ENCODE results near the gene ZSWIM8.

ZSWIM8 gene

GRCh38 chr10:73847031-73847430 lies 61.6 kb downstream of the ZSWIM8 start:
- DNase-seq: no peak

DNA sequence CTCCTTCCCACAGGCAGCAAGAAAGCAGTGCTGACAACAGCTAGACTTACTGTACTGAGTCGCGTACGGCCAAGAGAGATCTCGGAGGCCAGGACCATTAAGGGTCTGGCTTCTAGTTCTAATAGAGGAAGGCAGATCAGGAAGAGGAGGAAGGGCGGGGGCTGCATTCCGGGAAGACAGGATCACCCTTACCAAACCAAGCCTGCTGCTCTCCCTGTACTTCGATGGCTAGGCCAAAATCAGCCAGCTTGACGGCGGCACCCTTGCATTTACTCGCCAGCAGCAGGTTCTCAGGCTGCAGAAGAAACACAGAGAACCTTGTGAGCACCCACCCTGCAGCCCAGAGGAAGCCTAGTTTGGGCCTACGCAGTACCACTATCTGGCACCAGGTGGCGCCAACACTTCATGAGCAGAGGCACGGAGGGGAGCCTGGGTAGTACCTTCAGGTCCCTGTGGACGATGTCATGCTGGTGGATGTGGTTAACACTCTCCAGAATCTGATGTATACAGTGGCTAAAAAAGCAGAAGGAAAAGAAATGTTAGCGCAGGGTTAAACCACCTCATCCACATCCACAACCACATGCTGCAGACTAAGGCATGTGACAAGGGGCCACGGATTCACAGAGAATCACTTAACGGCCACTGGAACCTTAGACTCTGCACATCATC lies 63.5 kb downstream of the ZSWIM8 start:
- DNase-seq: peak; percentile 92

GRCh38 chr10:73850211-73850610 lies 64.8 kb downstream of the ZSWIM8 start:
- no peak for DNase-seq

- no peak for DNase-seq
Measured at GRCh38 chr10:73850863-73851461, 65.6 kb downstream of the ZSWIM8 start.

Data from activated CD4-positive, alpha-beta T cell treated with anti-CD3 and anti-CD28 coated beads, Interleukin-2, amount 50 U/mL, for 1 hour (primary cell).